Measurements from ENCODE around the gene ZBTB32.
"Not testable (repeated sequence)": the region's sequence is repeated elsewhere in the genome, so short reads cannot be mapped to it uniquely, and the experiment has no call there.

Gene ZBTB32

DNA sequence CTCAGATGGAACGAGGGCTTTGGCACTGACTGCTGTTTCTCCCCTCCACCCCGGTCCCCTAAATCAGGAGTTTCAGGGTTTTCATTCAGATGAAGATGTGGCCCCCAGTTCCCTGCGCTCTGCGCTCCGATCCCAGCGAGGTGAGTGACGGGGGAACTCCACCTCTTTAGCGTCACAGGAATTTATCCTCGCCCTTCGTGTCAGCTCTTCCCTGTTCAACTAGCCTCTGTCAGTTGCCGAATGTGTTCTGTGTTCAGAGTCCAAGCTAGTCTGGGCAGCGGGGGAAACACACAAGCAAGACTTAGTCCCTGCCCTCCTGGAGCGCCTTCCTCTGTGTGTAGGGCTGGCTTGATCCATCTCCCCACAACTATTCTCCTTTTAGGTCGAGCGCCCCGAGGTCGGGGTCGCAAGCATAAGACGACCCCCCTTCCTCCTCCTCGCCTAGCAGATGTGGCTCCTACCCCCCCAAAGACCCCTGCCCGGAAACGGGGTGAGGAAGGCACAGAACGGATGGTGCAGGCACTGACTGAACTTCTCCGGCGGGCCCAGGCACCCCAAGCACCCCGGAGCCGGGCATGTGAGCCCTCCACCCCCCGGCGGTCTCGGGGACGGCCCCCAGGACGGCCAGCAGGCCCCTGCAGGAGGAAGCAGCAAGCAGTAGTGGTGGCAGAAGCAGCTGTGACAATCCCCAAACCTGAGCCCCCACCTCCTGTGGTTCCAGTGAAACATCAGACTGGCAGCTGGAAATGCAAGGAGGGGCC is 15.2 kb downstream of the ZBTB32 start:
- no peak for DNase-seq (ENCODE audit: low read depth, low spot score)

DNA sequence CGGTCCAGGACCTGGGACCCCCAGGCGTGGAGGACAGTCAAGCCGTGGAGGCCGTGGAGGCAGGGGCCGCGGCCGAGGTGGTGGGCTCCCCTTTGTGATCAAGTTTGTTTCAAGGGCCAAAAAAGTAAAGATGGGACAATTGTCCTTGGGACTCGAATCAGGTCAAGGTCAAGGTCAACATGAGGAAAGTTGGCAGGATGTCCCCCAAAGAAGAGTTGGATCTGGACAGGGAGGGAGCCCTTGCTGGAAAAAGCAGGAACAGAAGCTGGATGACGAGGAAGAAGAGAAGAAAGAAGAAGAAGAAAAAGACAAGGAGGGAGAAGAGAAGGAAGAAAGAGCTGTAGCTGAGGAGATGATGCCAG is 15.8 kb downstream of the ZBTB32 start:
- DNase-seq (ENCODE audit: low read depth, low spot score): no peak

DNA sequence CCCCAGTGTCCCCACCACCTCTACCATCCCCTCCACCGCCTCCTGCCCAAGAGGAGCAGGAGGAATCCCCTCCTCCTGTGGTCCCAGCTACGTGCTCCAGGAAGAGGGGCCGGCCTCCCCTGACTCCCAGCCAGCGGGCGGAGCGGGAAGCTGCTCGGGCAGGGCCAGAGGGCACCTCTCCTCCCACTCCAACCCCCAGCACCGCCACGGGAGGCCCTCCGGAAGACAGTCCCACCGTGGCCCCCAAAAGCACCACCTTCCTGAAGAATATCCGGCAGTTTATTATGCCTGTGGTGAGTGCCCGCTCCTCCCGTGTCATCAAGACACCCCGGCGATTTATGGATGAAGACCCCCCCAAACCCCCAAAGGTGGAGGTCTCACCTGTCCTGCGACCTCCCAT is 16.3 kb downstream of the ZBTB32 start:
- DNase-seq (ENCODE audit: low read depth, low spot score): no peak

DNA sequence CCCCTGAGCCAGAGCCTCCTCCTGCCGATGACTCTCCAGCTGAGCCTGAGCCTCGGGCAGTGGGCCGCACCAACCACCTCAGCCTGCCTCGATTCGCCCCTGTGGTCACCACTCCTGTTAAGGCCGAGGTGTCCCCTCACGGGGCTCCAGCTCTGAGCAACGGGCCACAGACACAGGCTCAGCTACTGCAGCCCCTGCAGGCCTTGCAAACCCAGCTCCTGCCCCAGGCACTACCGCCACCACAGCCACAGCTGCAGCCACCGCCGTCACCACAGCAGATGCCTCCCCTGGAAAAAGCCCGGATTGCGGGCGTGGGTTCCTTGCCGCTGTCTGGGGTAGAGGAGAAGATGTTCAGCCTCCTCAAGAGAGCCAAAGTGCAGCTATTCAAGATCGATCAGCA is 17.0 kb downstream of the ZBTB32 start:
- DNase-seq (ENCODE audit: low read depth, low spot score): no peak

DNA sequence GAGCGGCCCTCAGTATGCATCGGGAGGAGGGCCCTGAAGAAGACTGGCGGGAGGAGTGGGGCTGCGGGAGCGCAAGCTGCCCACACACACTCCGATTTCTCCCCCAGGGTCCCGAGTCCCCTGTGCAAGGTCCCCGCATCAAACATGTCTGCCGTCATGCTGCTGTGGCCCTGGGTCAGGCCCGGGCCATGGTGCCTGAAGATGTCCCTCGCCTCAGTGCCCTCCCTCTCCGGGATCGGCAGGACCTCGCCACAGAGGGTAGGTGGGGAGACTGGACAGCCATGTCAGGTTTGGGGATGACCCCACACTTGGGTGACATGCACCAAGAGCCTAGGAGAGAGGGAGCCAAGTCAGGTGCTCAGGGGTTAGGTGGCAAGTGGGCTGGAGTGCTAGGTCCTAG is 18.1 kb downstream of the ZBTB32 start:
- DNase-seq (ENCODE audit: low read depth, low spot score): no peak

DNA sequence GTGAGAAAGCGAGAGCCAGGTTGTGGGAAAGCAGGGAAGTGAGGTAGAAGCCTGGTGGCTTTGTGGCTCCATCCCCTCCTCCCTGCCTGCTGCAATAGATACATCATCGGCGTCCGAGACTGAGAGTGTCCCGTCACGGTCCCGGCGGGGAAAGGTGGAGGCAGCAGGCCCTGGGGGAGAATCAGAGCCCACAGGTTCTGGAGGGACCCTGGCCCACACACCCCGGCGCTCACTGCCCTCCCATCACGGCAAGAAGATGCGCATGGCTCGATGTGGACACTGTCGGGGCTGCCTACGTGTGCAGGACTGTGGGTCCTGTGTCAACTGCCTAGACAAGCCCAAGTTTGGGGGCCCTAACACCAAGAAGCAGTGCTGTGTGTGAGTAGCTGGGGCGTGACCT is 18.5 kb downstream of the ZBTB32 start:
- no peak for DNase-seq (ENCODE audit: low read depth, low spot score)

DNA sequence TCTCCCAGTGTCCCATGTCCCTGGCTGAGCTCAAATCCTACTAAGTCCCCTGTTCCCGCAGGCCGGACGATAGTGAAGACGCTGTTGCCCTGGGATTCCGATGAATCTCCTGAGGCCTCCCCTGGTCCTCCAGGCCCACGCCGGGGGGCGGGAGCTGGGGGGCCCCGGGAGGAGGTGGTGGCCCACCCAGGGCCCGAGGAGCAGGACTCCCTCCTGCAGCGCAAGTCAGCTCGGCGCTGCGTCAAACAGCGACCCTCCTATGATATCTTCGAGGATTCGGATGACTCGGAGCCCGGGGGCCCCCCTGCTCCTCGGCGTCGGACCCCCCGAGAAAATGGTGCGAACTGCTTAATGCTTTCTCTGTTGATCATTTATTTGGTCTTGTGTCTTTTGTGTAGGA is 19.3 kb downstream of the ZBTB32 start:
- DNase-seq (ENCODE audit: low read depth, low spot score): no peak

DNA sequence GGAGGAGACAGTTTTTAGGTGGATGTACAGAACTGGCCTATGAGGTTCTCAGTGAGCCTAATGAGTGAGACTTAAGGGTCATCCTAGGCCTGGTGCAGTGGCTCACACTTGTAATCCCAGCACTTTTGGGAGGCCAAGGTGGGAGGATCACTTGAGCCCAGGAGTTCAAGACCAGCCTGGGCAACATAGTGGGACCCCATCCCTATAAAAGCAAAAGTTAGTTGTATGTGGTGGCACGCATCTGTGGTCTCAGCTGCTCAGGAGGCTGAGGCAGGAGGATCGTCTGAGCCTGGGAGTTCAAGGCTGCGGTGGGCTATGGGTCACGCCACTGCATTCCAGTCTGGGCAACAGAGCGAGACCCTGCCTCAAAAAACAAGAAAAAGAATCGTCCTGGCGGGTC is 19.8 kb downstream of the ZBTB32 start:
- not testable (repeated sequence) for DNase-seq (ENCODE audit: low read depth, low spot score)

DNA sequence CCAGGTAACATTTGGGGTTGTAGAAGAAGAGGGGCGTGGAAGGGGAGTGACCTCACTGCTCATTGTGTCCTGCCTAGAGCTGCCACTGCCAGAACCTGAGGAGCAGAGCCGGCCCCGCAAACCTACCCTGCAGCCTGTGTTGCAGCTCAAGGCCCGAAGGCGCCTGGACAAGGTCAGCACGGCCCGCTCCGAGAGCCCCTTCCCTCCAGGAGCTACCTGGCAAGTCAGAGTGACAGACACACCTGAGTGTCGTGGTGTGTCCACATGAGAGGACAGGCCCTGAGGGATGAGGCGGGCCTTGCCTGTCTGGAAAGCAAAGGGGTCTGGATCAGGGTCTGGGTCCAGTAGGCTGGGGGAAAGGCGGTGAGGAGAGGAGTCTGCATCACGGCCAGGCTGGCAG is 20.2 kb downstream of the ZBTB32 start:
- no peak for DNase-seq (ENCODE audit: low read depth, low spot score)

DNA sequence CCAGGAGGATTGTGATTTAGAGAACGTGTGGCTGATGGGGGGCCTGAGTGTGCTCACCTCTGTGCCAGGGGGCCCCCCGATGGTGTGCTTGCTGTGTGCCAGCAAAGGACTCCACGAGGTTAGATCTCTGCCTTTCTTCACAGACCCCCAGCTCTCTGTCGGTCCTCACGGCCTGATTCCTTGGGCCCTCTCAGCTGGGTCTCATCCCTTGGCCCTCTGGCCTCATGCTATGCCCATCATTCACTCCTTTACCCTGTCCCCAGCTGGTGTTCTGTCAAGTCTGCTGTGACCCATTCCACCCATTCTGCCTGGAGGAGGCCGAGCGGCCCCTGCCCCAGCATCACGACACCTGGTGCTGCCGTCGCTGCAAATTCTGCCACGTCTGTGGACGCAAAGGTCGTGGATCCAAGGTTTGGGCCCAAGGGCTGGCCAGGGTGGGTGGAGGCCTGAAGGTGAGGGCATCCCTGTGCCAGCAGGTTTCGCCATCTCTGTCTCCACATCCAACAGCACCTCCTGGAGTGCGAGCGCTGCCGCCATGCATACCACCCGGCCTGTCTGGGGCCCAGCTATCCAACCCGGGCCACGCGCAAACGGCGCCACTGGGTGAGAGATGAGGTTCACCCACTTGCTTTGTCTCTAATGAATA is 21.0 kb downstream of the ZBTB32 start:
- DNase-seq (ENCODE audit: low read depth, low spot score): no peak

DNA sequence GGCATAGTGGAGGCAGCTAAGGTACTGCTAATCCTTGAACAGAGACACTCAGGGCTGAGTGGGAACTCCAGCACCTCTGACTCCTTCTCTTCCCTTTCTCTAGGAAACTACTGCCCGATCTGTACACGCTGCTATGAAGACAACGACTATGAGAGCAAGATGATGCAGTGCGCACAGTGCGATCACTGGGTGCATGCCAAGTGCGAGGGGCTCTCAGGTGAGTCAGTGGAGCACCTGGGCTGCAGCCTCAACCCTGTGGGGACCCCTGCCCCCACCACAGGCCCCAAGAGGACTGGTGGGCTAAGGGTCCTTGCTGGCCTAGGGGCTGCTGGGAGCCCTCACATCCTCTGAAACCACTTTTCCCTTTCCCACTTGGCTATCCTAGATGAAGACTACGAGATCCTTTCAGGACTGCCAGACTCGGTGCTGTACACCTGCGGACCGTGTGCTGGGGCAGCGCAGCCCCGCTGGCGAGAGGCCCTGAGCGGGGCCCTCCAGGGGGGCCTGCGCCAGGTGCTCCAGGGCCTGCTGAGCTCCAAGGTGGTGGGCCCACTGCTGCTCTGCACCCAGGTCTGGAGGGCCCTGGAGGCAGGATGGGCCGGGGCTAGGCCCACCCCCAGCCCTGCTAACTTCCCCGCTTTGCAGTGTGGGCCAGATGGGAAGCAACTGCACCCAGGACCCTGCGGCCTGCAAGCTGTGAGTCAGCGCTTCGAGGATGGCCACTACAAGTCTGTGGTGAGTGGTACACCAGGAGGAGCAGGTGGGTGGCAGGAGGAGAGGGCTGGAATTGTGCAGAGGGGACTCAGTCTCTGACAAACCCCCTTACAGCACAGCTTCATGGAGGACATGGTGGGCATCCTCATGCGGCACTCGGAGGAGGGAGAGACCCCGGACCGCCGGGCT is 22.9 kb downstream of the ZBTB32 start:
- no peak for DNase-seq (ENCODE audit: low read depth, low spot score)

DNA sequence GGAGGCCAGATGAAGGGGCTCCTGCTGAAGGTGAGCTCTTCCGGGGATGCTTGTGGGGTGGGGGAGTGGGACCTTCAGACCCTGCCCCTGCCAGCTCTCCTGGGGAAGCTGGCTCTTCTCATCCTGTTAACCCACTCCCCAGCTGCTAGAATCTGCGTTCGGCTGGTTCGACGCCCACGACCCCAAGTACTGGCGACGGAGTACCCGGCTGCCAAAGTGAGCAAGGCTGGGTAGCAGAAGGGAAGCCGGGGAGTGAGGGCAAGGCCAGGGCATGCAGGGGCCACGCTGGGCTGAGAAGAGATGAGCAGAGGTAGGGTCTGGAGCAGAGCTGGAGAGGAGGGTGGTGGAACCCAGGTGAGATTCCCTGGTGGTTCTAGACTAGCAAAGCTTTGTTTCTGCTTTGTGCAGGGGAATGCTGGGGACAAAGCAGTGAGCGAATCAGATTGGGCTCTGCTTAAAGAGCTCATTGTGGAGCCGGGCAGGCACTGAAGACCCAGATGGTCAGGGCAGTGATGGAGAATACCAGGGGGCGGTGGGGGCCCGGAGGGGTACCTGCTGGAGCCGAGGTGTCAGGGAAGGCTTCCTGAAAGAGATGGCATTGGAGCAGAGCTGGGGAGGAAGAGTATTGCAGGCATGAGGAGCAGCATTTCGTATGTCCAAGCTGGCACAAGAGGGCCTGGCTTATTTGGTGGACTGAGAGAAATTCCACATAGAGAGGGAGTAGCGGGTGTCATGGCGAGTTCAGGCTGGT is 23.8 kb downstream of the ZBTB32 start:
- no peak for DNase-seq (ENCODE audit: low read depth, low spot score)

DNA sequence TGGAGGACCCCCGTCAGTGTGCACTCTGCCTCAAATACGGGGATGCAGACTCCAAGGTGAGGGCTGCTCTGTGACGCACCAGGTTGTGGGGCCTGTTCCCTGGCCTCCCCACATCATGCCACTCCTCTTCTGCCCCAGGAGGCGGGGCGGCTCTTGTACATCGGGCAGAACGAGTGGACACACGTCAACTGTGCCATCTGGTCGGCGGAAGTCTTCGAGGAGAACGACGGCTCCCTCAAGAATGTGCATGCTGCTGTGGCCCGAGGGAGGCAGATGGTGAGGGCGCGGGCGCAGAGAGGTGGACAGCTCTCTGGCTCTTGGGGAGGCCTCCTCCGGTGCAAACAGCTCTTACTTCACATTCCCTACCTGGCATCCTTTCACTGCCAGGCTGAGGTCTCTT is 24.7 kb downstream of the ZBTB32 start:
- DNase-seq (ENCODE audit: low read depth, low spot score): no peak

DNA sequence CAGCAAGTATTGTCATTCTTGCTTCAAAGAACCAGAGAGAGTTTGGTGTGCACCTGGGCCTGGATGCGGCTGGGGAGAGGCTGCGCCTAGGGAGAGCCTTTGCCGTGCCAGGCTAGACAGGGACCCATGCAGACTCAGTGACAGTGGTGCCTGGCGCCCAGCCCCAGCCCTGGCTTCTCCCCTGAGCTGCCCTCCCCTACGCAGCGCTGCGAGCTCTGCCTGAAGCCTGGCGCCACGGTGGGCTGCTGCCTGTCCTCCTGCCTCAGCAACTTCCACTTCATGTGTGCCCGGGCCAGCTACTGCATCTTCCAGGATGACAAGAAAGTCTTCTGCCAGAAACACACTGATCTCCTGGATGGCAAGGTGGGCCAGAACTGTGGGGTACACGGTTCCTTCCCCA is 25.4 kb downstream of the ZBTB32 start:
- no peak for DNase-seq (ENCODE audit: low read depth, low spot score)

DNA sequence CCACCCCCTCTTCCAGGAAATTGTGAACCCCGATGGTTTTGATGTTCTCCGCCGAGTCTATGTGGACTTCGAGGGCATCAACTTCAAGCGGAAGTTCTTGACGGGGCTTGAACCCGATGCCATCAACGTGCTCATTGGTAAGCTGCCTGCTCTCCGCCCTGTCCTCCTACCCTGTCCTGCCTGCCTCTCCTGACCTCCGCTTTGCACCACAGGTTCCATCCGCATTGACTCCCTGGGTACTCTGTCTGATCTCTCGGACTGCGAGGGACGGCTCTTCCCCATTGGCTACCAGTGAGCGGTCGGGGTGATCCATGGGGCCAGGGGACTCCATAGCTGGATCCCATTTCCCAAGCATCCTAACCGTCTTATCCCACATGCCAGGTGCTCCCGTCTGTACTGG is 26.0 kb downstream of the ZBTB32 start:
- DNase-seq (ENCODE audit: low read depth, low spot score): no peak

DNA sequence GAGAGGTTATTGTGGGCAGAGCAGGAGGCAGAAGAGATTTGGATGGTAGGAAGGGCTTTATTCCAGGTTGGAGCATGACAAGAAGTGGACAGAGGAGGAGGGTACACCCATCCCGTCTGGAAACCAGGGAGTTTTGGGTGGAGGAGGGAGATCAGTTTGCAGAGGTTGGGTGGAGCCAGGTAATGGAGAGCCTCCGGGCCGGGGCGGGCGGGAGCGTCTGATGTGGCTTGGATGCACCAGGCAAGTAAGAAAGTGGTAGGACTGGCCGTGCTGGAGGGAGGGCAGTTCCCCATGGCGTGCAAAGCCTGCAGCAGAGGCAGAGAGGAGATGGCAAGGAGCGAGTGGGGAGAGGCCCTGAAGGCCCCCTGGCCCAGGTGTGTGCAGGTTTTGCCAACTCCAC is 27.0 kb downstream of the ZBTB32 start:
- DNase-seq (ENCODE audit: low read depth, low spot score): no peak

DNA sequence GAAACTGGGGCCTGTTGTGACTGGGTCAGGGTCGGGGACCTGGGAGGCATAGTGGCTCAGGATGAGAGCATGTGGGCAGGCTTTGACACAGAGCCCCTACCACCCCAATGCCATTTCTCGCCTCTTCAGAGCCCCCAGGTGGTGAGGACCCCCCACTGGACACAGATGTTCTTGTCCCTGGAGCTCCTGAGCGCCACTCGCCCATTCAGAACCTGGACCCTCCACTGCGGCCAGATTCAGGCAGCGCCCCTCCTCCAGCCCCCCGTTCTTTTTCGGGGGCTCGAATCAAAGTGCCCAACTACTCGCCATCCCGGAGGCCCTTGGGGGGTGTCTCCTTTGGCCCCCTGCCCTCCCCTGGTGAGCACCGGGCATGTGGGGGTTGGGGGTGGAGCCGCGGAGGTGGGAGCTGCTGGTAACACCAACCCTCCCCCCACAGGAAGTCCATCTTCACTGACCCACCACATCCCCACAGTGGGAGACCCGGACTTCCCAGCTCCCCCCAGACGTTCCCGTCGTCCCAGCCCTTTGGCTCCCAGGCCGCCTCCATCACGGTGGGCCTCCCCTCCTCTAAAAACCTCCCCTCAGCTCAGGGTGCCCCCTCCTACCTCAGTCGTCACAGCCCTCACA is 27.5 kb downstream of the ZBTB32 start:
- DNase-seq (ENCODE audit: low read depth, low spot score): no peak

DNA sequence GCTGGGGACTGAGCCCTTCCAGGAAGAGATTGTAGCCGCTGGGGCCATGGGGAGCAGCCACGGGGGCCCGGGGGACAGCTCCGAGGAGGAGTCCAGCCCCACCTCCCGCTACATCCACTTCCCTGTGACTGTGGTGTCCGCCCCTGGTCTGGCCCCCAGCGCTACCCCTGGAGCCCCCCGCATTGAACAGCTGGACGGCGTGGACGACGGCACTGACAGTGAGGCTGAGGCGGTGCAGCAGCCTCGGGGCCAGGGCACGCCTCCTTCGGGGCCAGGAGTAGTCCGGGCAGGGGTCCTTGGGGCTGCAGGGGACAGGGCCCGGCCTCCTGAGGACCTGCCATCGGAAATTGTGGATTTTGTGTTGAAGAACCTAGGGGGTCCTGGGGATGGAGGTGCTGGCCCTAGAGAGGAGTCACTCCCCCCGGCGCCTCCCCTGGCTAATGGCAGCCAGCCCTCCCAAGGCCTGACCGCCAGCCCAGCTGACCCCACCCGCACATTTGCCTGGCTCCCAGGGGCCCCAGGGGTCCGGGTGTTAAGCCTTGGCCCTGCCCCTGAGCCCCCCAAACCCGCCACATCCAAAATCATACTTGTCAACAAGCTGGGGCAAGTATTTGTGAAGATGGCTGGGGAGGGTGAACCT is 28.3 kb downstream of the ZBTB32 start:
- no peak for DNase-seq (ENCODE audit: low read depth, low spot score)

DNA sequence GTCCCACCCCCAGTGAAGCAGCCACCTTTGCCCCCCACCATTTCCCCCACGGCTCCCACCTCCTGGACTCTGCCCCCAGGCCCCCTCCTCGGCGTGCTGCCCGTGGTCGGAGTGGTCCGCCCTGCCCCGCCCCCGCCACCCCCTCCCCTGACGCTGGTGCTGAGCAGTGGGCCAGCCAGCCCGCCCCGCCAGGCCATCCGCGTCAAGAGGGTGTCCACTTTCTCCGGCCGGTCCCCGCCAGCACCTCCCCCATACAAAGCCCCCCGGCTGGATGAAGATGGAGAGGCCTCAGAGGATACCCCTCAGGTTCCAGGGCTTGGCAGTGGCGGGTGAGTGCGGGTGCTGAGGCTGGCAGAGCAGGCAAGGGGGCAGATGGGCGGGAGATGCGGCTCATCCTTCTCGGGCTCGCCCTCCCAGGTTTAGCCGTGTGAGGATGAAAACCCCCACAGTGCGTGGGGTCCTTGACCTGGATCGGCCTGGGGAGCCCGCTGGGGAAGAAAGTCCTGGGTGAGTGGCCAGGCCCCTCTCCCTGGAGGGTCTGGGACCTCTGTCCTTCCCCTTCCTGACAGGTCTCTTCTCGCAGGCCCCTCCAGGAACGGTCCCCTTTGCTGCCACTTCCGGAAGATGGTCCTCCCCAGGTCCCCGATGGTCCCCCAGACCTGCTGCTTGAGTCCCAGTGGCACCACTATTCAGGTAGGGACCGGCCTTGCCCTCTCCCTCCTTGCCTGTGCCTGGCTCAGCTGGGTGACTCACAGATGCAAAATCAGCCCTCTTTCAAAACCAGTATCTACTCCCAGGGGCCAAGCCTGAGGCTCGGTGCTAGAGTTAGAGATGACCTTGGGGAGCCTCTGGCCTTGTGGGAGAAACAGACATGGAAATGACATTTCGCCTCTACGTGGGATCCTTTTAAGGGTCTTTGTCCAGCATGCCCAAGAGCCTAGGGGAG is 29.1 kb downstream of the ZBTB32 start:
- no peak for DNase-seq (ENCODE audit: low read depth, low spot score)

DNA sequence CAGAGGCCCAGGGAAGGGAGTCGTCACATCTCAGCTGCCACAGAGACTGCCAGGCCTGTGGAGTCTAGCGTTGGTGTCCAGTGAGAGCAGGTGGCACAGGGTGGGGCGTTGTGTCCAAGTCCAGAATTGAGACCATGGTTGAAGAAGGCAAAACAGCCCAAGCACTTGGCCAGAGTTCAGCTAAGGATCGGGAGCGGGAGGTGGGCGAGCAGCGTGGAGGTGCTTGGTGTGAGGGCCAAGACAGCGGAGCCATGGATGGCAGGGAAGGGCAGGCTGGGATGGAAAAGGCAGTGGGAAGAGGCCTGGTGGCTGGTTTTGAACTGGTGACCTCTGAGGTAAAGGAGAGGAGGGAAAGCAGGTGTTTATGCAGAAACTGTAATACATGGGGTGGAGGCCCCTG is 29.9 kb downstream of the ZBTB32 start:
- no peak for DNase-seq (ENCODE audit: low read depth, low spot score)

All from activated naive CD8-positive, alpha-beta T cell treated with anti-CD3 and anti-CD28 coated beads, Interleukin-2, amount 50 U/mL, for 16 hours (primary cell).